Mammary epithelial cell (primary cell): ENCODE results near the gene TACC2.

ENCODE experiments used
- EZH2 ChIP-seq: IDR thresholded peaks from 2 replicates; pipeline ENCODE4 v1.6.1; 2012; ENCODE audit warnings: low read length, inconsistent platforms, borderline replicate concordance
- TF ChIP-seq, protein P1 (sequence below), 2 donors: IDR thresholded peaks in 1 of 2; conservative IDR thresholded peaks in 1 of 2; 2 replicates each; pipeline ENCODE4 v1.5.1; 2011 to 2012; ENCODE audit warnings: inconsistent platforms in 2 of 2, low read length in 2 of 2, mild to moderate bottlenecking in 2 of 2, control low read depth in 1 of 2, low read depth in 1 of 2; ENCODE audit not compliant: insufficient read depth in 1 of 2; ENCODE audit errors: extremely low read depth in 1 of 2

DNA sequence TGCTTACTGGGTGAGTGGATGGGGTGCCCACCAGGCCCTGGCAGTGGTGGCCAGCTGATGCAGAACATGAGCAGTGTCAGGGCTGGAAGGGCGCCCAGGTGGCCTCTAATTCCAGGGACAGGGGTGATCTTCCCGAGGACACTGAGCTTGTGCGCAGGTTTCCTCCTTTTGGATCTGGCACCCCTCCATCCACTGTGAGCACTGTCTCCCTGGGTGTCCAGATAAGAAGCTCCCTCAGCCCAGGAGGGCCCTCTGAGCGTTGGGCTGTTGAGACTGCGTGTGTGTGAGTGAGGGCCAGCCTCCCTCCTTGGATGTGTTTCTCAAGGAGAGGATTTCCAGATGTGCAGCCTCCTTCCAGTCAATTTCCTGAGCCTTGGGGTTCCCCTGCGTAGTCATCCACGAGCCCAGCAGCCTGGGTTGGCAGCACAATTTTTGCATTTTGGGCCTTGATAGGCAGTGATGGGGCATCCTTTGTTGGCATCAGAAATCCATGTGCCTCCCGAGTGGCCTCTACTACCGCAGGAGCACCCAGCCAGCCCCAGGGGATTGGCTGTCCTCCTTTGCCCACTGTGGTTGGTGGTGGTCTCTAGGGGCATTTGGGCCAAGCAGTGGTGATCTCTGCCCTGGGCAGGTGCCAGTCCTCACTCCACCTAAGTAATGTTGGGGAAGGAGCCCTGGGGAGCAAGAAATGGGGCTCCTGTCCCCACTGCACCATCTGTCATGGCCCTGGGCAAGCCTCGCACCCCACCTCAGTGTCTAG is 261.2 kb downstream of the TACC2 start:
- TF ChIP-seq, protein P1, sequence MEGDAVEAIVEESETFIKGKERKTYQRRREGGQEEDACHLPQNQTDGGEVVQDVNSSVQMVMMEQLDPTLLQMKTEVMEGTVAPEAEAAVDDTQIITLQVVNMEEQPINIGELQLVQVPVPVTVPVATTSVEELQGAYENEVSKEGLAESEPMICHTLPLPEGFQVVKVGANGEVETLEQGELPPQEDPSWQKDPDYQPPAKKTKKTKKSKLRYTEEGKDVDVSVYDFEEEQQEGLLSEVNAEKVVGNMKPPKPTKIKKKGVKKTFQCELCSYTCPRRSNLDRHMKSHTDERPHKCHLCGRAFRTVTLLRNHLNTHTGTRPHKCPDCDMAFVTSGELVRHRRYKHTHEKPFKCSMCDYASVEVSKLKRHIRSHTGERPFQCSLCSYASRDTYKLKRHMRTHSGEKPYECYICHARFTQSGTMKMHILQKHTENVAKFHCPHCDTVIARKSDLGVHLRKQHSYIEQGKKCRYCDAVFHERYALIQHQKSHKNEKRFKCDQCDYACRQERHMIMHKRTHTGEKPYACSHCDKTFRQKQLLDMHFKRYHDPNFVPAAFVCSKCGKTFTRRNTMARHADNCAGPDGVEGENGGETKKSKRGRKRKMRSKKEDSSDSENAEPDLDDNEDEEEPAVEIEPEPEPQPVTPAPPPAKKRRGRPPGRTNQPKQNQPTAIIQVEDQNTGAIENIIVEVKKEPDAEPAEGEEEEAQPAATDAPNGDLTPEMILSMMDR (conservative IDR thresholded peaks at IDR 0.05 in 1 of 2, IDR thresholded peaks at IDR 0.05 in 1 of 2; ENCODE audit: extremely low read depth in 1 of 2, insufficient read depth in 1 of 2, low read depth in 1 of 2, low read length in 2 of 2), result no peak
- no peak for TF ChIP-seq EZH2
